ENCODE results near the gene CATSPERZ. TPM values are rescaled to one million over a fixed set of nuclear protein-coding genes. Genes with fewer than 3 reads are reported as not detected.

The CATSPERZ gene
- total and polyA plus RNA-seq, 9 of the 15 experiments (the other 6 are each of a cell fraction or from before 2014, with no cell fraction given): 0.86 to 8.5 (median 3.5) TPM

DNA sequence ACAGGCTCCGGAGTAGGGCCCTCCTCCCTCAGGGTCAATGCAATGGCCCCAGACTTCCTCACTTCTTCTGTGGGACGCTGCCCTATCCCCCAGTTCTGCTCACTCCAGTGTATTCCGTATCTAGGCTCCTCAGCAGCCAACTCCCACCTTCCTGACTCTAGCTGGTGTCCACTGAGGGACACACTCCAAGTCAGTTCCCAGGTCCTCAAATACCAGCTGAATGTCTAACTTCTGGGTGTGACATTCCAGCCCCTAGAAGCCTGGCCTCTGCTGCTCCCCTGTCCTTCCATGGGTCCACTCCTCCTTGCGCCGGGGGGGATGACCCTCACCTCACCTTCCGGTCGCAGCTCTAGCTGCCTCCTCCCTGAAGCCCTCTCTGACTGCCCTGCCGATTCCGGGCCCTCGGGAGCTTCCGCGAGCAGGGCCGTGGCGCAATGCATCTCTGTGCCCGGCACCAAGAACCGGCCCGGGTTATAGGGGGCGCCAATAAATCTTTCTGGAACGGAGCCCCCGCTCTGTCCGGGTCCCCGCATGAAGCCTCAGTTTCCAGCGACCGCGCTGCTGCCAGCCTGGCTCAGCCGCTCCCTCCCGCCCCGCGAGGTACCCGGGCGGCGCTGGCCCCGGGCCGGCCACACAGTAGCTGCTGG is 31.1 kb upstream of the CATSPERZ start (continued):
- TF ChIP-seq, protein P1, sequence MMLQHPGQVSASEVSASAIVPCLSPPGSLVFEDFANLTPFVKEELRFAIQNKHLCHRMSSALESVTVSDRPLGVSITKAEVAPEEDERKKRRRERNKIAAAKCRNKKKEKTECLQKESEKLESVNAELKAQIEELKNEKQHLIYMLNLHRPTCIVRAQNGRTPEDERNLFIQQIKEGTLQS (IDR thresholded peaks at IDR 0.05): no peak
- TF ChIP-seq, protein P1 (CRISPR knock-in tag; conservative IDR thresholded peaks at IDR 0.05): no peak
- TF ChIP-seq, protein P2, sequence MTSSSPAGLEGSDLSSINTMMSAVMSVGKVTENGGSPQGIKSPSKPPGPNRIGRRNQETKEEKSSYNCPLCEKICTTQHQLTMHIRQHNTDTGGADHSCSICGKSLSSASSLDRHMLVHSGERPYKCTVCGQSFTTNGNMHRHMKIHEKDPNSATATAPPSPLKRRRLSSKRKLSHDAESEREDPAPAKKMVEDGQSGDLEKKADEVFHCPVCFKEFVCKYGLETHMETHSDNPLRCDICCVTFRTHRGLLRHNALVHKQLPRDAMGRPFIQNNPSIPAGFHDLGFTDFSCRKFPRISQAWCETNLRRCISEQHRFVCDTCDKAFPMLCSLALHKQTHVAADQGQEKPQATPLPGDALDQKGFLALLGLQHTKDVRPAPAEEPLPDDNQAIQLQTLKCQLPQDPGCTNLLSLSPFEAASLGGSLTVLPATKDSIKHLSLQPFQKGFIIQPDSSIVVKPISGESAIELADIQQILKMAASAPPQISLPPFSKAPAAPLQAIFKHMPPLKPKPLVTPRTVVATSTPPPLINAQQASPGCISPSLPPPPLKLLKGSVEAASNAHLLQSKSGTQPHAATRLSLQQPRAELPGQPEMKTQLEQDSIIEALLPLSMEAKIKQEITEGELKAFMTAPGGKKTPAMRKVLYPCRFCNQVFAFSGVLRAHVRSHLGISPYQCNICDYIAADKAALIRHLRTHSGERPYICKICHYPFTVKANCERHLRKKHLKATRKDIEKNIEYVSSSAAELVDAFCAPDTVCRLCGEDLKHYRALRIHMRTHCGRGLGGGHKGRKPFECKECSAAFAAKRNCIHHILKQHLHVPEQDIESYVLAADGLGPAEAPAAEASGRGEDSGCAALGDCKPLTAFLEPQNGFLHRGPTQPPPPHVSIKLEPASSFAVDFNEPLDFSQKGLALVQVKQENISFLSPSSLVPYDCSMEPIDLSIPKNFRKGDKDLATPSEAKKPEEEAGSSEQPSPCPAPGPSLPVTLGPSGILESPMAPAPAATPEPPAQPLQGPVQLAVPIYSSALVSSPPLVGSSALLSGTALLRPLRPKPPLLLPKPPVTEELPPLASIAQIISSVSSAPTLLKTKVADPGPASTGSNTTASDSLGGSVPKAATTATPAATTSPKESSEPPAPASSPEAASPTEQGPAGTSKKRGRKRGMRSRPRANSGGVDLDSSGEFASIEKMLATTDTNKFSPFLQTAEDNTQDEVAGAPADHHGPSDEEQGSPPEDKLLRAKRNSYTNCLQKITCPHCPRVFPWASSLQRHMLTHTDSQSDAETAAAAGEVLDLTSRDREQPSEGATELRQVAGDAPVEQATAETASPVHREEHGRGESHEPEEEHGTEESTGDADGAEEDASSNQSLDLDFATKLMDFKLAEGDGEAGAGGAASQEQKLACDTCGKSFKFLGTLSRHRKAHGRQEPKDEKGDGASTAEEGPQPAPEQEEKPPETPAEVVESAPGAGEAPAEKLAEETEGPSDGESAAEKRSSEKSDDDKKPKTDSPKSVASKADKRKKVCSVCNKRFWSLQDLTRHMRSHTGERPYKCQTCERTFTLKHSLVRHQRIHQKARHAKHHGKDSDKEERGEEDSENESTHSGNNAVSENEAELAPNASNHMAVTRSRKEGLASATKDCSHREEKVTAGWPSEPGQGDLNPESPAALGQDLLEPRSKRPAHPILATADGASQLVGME (CRISPR knock-in tag; IDR thresholded peaks at IDR 0.05): no peak; the same call in 1 of the 2 replicates
- peak; percentile 35 for TF ChIP-seq TAF1 (IDR thresholded peaks at IDR 0.05; ENCODE audit: control insufficient read depth, extremely low read depth, insufficient read depth, low read length, severe bottlenecking)
- no peak for TF ChIP-seq YBX1 (IDR thresholded peaks at IDR 0.05)
- no peak for TF ChIP-seq SIRT6 (IDR thresholded peaks at IDR 0.05; ENCODE audit: low read depth, low read length)
- TF ChIP-seq ZNF584 (CRISPR knock-in tag; IDR thresholded peaks at IDR 0.05; ENCODE audit: low read depth): no peak; the same call in 1 of the 2 replicates
- TF ChIP-seq E4F1 (CRISPR knock-in tag; IDR thresholded peaks at IDR 0.05; ENCODE audit: borderline replicate concordance): no peak
- TF ChIP-seq NFXL1 (CRISPR knock-in tag; IDR thresholded peaks at IDR 0.05): no peak
- no peak for TF ChIP-seq TAF15 (IDR thresholded peaks at IDR 0.05; ENCODE audit: low read depth, low read length)
- TF ChIP-seq SOX6 (IDR thresholded peaks at IDR 0.05): no peak
- TF ChIP-seq EP400 (IDR thresholded peaks at IDR 0.05): no peak; the same call in 1 of the 2 replicates
- TF ChIP-seq, protein P3, sequence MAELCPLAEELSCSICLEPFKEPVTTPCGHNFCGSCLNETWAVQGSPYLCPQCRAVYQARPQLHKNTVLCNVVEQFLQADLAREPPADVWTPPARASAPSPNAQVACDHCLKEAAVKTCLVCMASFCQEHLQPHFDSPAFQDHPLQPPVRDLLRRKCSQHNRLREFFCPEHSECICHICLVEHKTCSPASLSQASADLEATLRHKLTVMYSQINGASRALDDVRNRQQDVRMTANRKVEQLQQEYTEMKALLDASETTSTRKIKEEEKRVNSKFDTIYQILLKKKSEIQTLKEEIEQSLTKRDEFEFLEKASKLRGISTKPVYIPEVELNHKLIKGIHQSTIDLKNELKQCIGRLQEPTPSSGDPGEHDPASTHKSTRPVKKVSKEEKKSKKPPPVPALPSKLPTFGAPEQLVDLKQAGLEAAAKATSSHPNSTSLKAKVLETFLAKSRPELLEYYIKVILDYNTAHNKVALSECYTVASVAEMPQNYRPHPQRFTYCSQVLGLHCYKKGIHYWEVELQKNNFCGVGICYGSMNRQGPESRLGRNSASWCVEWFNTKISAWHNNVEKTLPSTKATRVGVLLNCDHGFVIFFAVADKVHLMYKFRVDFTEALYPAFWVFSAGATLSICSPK (IDR thresholded peaks at IDR 0.05; ENCODE audit: borderline replicate concordance): no peak
- no peak for TF ChIP-seq DMBX1 (CRISPR knock-in tag; IDR thresholded peaks at IDR 0.05; ENCODE audit: borderline replicate concordance)
- no peak for TF ChIP-seq RBFOX2 (IDR thresholded peaks at IDR 0.05; ENCODE audit: low read depth, low read length)
- TF ChIP-seq ZNF444 (CRISPR knock-in tag; IDR thresholded peaks at IDR 0.05): no peak
- no peak for TF ChIP-seq SP2 (IDR thresholded peaks at IDR 0.05; ENCODE audit: extremely low read depth, low read depth, low read length, poor library complexity, severe bottlenecking)
